Activated CD8-positive, alpha-beta T cell treated with anti-CD3 and anti-CD28 coated beads, Interleukin-2, amount 10 ng/mL, durations not matched to agents 7 days and 5 days (primary cell): ENCODE measurements around the gene RAB11FIP4. TPM values are rescaled to one million over a fixed set of nuclear protein-coding genes. Genes with fewer than 3 reads are reported as not detected.

Experiments
- ATAC-seq: fragments of 150-1000 bp; cut with Tn5 transposase; one replicate; pipeline ENCODE4 v1.10.0; 2021; ENCODE audit warnings: moderate library complexity
- CTCF ChIA-PET: fragments of 350-600 bp; sonication (Branson Sonifier 250); formaldehyde crosslinking; loops from one replicate; lab custom pipeline; 2021; ENCODE audit warnings: antibody characterized with exemption; lab: Charles Lee
- POLR2A ChIA-PET: fragments of 350-600 bp; sonication (Branson Sonifier 250); formaldehyde crosslinking; loops from one replicate; lab custom pipeline; 2021; ENCODE audit warnings: antibody characterized with exemption; lab: Charles Lee
- DNase-seq: peaks from one replicate; pipeline ENCODE4 v3.0.0-alpha.2; 2020
- H3K27ac Mint-ChIP-seq: one replicate; pipeline ENCODE4 v1.8.0; 2021; ENCODE audit warnings: mild to moderate bottlenecking, mixed read lengths
- H3K27me3 Mint-ChIP-seq: one replicate; pipeline ENCODE4 v1.8.0; 2021; ENCODE audit warnings: low read depth, mixed read lengths
- H3K36me3 Mint-ChIP-seq: one replicate; pipeline ENCODE4 v1.8.0; 2021; ENCODE audit warnings: low read depth, mixed read lengths
- H3K4me1 Mint-ChIP-seq: one replicate; pipeline ENCODE4 v1.8.0; 2021; ENCODE audit warnings: low read depth, mixed read lengths
- H3K4me3 Mint-ChIP-seq: one replicate; pipeline ENCODE4 v1.8.0; 2021; ENCODE audit warnings: mild to moderate bottlenecking, mixed read lengths
- H3K9me3 Mint-ChIP-seq: one replicate; pipeline ENCODE4 v1.8.0; 2022; ENCODE audit warnings: mixed read lengths; ENCODE audit not compliant: insufficient read depth
- total RNA-seq, 2 experiments: library from RNA; stranded (reverse); gene quantifications; one replicate each; pipeline ENCODE4 v1.2.3, GENCODE V29; 2021

RAB11FIP4 gene
- total RNA-seq, 2 experiments from 2014 or later = 36.0 to 38.0 TPM

DNA sequence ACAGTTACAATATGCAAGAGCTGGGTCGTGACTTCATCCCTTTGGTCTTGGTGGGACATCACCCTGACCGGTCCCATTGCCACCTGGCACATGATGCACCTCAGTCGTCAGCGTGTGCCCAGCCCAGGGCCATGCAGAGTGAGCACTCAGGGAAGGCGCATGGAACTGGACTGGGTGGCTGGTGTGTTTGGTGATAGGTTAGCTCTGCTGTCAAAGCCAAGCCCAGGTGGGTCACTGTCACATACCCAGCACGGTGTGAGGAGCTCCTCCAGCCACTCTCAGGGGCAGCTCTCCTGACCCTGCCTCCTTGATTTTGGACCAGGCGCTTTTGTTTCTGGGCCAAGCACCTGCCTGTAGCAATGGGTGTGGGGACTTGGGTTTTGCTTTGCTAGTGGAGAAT is 180.9 kb downstream of the RAB11FIP4 start:
- Mint-ChIP-seq H3K4me1 (no peaks in the 10 kb centered on the region), H3K27ac (no peak overlapping the region), H3K9me3 (no peaks in the 10 kb centered on the region), H3K27me3 (no peaks in the 10 kb centered on the region), H3K4me3 (no peak overlapping the region), H3K36me3 (no peaks in the 10 kb centered on the region)
- ATAC-seq = no peak
- no peak for DNase-seq
- ChIA-PET CTCF (no interaction called here), POLR2A (no interaction called here)

DNA sequence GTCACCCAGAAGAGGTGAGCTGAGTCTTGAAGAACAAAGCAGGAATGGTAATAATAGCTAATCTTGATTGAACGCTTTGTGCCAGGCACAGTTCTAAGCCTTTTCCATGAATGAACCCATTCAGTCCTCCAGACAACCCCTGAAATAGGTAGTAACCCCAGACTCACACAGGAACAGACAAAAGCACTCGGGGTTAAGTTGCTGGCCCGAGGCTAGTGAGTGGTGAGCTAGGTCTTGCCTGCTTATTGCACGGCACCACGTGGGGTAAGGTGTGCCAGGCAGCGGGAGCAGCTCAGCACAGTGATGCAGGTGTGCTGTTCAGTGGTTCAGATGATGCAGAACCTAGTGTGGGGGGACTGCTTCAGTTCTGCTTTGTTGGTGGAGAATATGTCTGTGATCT is 181.6 kb downstream of the RAB11FIP4 start:
- Mint-ChIP-seq H3K4me1 (no peaks in the 10 kb centered on the region), H3K27ac (no peak overlapping the region), H3K36me3 (no peaks in the 10 kb centered on the region), H3K4me3 (no peak overlapping the region), H3K9me3 (no peaks in the 10 kb centered on the region), H3K27me3 (no peaks in the 10 kb centered on the region)
- POLR2A ChIA-PET = no interaction called here
- DNase-seq (no peak), ATAC-seq (no peak)
- CTCF ChIA-PET = no interaction called here

DNA sequence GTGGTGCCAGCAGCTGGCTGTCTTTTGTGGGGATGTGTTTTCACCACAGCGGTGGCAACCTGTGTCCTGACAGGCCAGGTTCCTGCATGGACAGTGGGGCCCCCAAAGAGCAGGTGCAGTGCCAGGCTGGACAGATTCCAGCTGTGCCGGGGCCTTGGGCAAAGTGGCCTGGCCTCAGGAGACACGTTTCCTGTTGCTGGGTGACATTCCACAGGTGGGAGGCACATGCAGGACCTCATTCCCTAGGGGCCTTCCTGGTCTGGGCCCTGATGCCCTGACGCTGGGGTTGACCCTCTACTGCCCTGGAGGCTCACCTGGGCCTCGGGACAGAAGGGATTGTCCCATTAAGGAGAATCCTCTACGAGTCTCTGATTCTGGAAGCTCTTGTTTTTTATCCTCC is 182.4 kb downstream of the RAB11FIP4 start:
- Mint-ChIP-seq H3K4me1 (no peaks in the 10 kb centered on the region), H3K4me3 (no peak overlapping the region), H3K27me3 (no peaks in the 10 kb centered on the region), H3K27ac (no peak overlapping the region), H3K36me3 (no peaks in the 10 kb centered on the region), H3K9me3 (no peaks in the 10 kb centered on the region)
- DNase-seq = no peak
- ChIA-PET POLR2A (no interaction called here), CTCF (no interaction called here)
- no peak for ATAC-seq

DNA sequence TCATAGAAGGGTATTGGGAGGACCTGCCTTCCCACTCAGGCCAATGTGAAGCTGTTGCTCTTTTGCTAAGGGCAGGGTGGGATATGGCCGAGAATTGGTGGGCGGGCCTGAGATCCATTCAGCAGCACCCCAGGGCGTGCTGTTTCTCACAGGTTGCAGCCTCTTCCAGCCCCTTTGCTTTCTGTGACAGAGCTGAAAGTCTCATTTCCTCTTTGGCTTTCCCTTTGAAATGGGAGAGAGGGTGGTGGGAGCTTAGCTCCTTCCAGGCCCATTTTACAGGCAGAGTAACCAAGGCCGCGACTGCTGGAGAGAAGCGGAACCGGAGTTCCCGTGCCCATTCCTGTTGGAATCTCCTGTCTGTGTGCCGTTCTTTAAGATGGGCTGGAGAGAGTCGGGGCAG is 183.0 kb downstream of the RAB11FIP4 start:
- DNase-seq (no peak), ATAC-seq (no peak)
- POLR2A ChIA-PET = no interaction called here
- Mint-ChIP-seq H3K9me3 (no peaks in the 10 kb centered on the region), H3K36me3 (no peaks in the 10 kb centered on the region), H3K27me3 (no peaks in the 10 kb centered on the region), H3K27ac (no peak overlapping the region), H3K4me1 (no peaks in the 10 kb centered on the region), H3K4me3 (no peak overlapping the region)
- CTCF ChIA-PET = no interaction called here

GRCh38 chr17:31575043-31575442 is 183.6 kb downstream of the RAB11FIP4 start:
- ChIA-PET CTCF (no interaction called here), POLR2A (no interaction called here)
- DNase-seq (no peak), ATAC-seq (no peak)
- Mint-ChIP-seq H3K36me3 (no peaks in the 10 kb centered on the region), H3K4me1 (no peaks in the 10 kb centered on the region), H3K4me3 (no peak overlapping the region), H3K9me3 (no peaks in the 10 kb centered on the region), H3K27ac (no peak overlapping the region), H3K27me3 (no peaks in the 10 kb centered on the region)

DNA sequence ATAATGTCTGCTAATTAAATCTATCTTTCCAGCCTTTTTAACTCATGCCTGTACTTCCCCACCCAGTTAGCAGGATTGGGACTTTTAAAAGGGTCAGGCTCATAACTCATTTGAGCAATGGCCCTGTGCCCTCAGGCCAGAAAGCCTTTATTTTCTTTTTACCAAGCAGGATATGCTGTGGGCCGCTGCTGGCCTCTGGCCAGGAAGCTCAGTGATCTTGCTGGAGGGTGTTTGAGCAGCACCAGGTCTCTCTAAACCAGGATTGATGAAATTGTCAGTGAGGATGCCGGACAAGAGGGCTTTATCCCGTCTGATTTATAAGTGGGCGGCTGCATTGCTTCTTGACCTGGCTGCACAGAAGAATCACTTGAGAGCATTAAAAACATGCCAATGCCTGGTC is 187.8 kb downstream of the RAB11FIP4 start:
- Mint-ChIP-seq H3K9me3 (no peaks in the 10 kb centered on the region), H3K4me3 (no peak overlapping the region), H3K27me3 (no peaks in the 10 kb centered on the region), H3K27ac (no peak overlapping the region), H3K4me1 (peaks cover 4% of the 10 kb centered on the region), H3K36me3 (no peaks in the 10 kb centered on the region)
- ATAC-seq (no peak), DNase-seq (no peak)
- ChIA-PET CTCF (no interaction called here), POLR2A (no interaction called here)

DNA sequence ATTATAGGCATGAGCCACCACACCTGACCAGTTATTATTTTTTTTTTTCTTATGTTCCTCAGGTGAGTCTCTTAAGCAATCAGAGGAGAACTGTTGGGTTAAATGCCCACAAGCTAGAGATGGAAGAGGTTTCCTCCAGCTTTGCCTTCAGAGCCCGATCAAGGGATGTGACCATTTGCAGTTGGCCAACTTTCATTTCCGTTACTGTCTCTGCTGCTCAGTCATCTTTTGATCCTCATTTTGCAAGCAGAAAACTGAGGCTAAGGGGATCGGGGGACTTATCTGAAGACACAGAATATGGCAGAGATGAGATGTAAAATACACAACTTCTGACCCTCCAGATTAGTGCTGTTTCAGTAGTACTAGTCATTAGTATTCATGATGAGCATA is 188.8 kb downstream of the RAB11FIP4 start:
- Mint-ChIP-seq H3K27ac (no peak overlapping the region), H3K9me3 (no peaks in the 10 kb centered on the region), H3K27me3 (no peaks in the 10 kb centered on the region), H3K4me3 (no peak overlapping the region), H3K4me1 (peaks cover 4% of the 10 kb centered on the region), H3K36me3 (no peaks in the 10 kb centered on the region)
- ChIA-PET POLR2A (interaction anchor here (0.5 to 0.6 kb wide), 2 partner anchors 146 to 253 kb away, joined by 3 read pairs; no protein-coding TSS in a partner anchor), CTCF (no interaction called here)
- ATAC-seq (no peak), DNase-seq (no peak)

DNA sequence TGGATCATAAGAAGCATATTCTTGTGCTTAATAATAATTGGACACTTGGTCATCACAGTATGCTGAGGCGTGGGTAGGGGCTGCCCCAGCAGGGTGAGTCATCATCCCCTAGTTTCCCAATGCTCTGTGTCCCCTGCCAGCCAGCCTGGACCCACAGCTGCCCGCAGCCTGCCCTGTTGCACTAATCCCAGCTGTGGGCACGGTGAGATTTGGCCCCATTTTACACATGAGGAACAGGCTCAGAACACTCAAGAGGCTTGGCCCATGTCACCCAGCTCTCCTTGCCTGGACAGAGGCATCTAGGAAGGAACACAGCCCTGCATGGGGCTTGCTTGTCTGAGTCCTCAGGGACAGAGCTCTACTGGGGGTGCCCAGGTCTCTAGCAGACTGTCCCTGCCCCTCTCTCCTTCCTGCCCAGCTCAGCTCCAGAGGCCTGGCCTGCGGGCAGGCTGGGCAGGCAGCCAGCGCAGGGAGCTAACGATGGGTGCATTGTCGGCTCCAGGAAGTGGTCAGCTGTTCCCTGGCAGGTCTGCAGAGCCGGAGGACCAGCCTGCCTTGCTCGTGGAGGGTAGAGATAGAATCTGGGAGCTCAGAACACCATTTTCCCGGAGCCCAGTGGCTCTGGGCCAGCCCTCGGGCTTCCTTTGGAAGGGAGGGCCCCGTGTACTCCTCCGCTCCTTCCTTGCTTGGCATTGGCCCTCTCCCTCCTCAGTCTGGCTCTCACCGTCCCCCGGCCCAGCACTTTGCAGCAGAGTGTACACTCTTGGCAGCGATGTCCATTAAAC is 189.4 kb downstream of the RAB11FIP4 start:
- ATAC-seq = no peak
- CTCF ChIA-PET = no interaction called here
- POLR2A ChIA-PET = interaction anchor here (0.5 to 0.6 kb wide), 2 partner anchors 146 to 253 kb away, joined by 3 read pairs; no protein-coding TSS in a partner anchor
- Mint-ChIP-seq H3K36me3 (no peaks in the 10 kb centered on the region), H3K4me1 (peaks cover 4% of the 10 kb centered on the region), H3K27me3 (no peaks in the 10 kb centered on the region), H3K27ac (no peak overlapping the region), H3K9me3 (no peaks in the 10 kb centered on the region), H3K4me3 (no peak overlapping the region)
- DNase-seq = no peak

- H3K4me3 Mint-ChIP-seq = no peak overlapping the region
- no peaks in the 10 kb centered on the region for H3K9me3 Mint-ChIP-seq
- POLR2A ChIA-PET = no interaction called here
Observed at GRCh38 chr17:31581491-31581890, 190.0 kb downstream of the RAB11FIP4 start.

DNA sequence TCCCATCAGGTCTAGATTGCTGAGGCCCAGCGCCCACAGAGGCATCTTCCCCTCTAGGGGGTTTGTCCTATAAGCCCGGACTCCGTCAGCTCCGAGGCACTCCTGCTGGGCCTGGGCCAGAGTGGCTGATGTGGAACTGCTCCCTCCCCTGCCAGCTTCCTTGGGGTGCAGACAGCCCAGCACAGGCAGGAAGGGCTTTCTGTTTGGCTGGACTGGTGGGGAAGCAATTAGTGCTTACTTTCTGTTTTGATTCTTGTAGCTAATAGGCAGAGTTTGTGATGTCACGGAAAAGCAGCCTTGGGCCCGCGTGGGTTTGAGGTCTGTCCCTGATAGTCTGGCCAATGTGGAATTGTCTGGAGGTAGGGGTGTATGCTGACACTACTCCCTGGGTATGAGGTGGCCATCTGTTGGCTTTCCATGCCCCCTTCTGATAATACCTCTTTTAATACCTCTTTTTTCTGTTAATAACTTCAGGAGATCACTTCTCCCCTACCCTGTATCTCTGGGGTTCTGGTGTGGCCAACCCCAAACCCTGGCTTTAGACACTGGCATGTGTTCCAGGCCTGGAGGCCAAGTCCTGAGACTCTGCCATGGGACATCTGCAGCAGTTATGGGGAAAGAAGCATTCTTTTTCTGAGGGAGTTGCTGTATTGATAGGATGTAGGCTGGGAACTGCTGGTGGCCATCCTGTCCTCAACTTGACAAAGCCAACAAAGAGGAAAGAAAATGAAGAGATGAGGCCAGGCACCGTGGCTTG is 190.9 kb downstream of the RAB11FIP4 start:
- CTCF ChIA-PET = interaction anchor here (1.7 kb wide), 1 partner anchor 260 kb away, joined by 5 read pairs; no protein-coding TSS in a partner anchor
- DNase-seq (peak; percentile 26), ATAC-seq (no peak)
- Mint-ChIP-seq H3K4me1 (peaks cover 4% of the 10 kb centered on the region), H3K4me3 (no peak overlapping the region), H3K36me3 (no peaks in the 10 kb centered on the region), H3K27me3 (no peaks in the 10 kb centered on the region), H3K27ac (no peak overlapping the region), H3K9me3 (no peaks in the 10 kb centered on the region)
- POLR2A ChIA-PET = interaction anchor here (0.6 kb wide), 1 partner anchor 74 kb away, joined by 3 read pairs; no protein-coding TSS in a partner anchor

More at GRCh38 chr17:31581491-31581890, 190.0 kb downstream of the RAB11FIP4 start:
- Mint-ChIP-seq H3K27ac (no peak overlapping the region), H3K27me3 (no peaks in the 10 kb centered on the region), H3K4me1 (peaks cover 4% of the 10 kb centered on the region), H3K36me3 (no peaks in the 10 kb centered on the region)
- CTCF ChIA-PET = interaction anchor here (1.7 kb wide), 1 partner anchor 261 kb away, joined by 5 read pairs; no protein-coding TSS in a partner anchor
- DNase-seq (no peak), ATAC-seq (no peak)

DNA sequence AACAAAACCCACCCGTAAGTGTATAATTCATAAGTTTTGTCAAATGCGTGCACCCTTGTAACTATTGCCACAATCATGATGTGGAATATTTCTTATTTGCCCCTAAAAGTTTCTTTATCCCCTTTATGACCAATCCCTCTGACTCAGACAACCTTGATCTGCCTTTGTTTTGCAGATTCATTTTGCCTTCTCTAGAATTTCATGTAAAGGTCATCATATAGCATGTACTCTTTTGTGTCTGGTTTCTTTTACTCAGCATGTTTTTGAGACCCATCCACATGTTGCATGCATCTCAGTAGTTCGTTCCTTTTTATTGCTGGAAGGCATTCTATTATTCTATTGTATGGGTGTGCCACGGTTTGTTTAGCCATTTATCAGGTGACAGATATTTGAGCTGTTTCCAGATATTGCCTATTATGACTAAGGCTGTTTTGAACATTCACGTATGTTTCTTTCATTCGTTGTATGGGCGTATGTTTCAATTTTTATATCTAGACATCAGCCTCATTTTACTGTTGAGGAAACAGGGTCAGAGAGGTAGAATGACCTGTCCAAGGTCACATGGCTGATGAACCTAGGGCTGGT is 192.4 kb downstream of the RAB11FIP4 start:
- no peak for ATAC-seq
- CTCF ChIA-PET = no interaction called here

More for the DNA sequence above, 192.4 kb downstream of the RAB11FIP4 start:
- DNase-seq = no peak
- POLR2A ChIA-PET = no interaction called here
- no peak overlapping the region for H3K4me3 Mint-ChIP-seq
- peaks cover 4% of the 10 kb centered on the region for H3K4me1 Mint-ChIP-seq
- no peak overlapping the region for H3K27ac Mint-ChIP-seq
- no peaks in the 10 kb centered on the region for H3K36me3 Mint-ChIP-seq
- H3K9me3 Mint-ChIP-seq = no peaks in the 10 kb centered on the region
- no peaks in the 10 kb centered on the region for H3K27me3 Mint-ChIP-seq
